ENCODE results near the gene TENM3.

Gene TENM3

DNA sequence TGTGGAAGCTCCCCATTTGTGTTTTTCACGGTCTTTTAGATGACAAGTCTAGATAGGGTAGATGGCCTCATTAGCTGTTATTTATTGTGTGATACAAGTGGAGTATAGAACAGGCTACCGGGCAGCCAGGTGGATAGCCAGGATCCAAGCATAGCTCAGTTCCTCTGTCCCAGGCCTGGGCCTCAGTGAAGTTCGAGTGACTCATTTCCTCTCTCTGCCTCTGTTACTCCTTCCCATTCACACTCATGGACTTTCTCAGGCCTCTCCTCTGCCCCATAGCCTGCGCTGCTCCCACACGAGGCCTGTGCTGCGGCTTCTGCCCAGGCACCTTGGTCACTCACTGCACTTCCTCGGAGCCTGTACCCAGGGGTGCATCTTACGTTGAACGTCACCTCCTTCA is 54.5 kb downstream of the TENM3 start:
- Histone ChIP-seq H3K36me3 (ENCODE audit: control insufficient read depth, insufficient read depth, low read length) (no peaks in the 10 kb centered on the region), H3K4me3 (ENCODE audit: insufficient read depth, low read depth, low read length, poor library complexity, severe bottlenecking) (no peak overlapping the region), H3K4me1 (ENCODE audit: control insufficient read depth, insufficient read depth, low read length, poor library complexity, severe bottlenecking) (no peaks in the 10 kb centered on the region), H3K27me3 (replicated peaks; ENCODE audit: control insufficient read depth, insufficient read depth, low read length, poor library complexity, severe bottlenecking) (no peaks in the 10 kb centered on the region), H3K9me3 (ENCODE audit: control insufficient read depth, low read length) (no peaks in the 10 kb centered on the region), H3K27ac (ENCODE audit: insufficient read depth, low read length, poor library complexity, severe bottlenecking) (no peak overlapping the region)
- no peak for DNase-seq

DNA sequence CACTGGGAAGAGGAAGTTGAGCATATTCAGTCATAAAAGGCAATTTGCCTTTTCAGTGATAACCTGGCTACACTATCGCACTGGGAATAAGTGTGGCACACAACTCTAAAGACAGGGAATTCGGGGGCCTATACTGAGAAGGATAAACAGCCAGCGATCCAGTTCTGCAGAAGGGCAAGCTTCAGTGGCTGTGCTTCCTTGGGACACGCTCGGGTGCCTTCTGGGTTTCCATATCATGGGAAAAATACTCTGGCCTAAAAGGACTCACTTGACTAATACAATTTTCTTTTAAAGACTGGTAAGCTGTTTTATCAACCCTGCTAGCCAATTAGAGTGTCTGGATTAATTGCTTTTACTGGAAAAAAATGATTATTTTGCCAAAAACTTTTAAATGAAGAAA is 58.5 kb downstream of the TENM3 start:
- Histone ChIP-seq H3K36me3 (ENCODE audit: control insufficient read depth, insufficient read depth, low read length) (no peaks in the 10 kb centered on the region), H3K9me3 (ENCODE audit: control insufficient read depth, low read length) (no peaks in the 10 kb centered on the region), H3K27ac (ENCODE audit: insufficient read depth, low read length, poor library complexity, severe bottlenecking) (no peak overlapping the region), H3K4me1 (ENCODE audit: control insufficient read depth, insufficient read depth, low read length, poor library complexity, severe bottlenecking) (no peaks in the 10 kb centered on the region), H3K4me3 (ENCODE audit: insufficient read depth, low read depth, low read length, poor library complexity, severe bottlenecking) (no peak overlapping the region), H3K27me3 (replicated peaks; ENCODE audit: control insufficient read depth, insufficient read depth, low read length, poor library complexity, severe bottlenecking) (no peaks in the 10 kb centered on the region)
- no peak for DNase-seq

DNA sequence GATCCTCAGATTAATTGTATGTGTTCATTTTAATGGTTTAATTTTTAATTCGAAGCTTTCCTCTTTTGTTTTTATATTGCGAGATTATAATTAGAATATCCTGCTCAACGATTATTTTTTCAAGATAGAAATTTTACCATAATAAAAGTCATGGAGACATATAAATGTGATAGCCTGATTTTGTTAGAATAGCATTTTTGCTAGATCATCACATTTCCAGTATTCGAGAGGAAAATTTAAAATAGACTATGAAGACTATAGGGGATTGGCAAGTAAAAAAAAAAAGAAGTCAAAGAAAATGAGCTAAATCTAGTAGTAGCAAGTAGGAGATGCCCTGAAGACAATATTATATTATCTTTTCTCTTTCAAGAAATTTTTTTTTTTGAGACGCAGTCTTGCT is 60.6 kb downstream of the TENM3 start:
- Histone ChIP-seq H3K27me3 (replicated peaks; ENCODE audit: control insufficient read depth, insufficient read depth, low read length, poor library complexity, severe bottlenecking) (no peaks in the 10 kb centered on the region), H3K4me1 (ENCODE audit: control insufficient read depth, insufficient read depth, low read length, poor library complexity, severe bottlenecking) (no peaks in the 10 kb centered on the region), H3K36me3 (ENCODE audit: control insufficient read depth, insufficient read depth, low read length) (no peaks in the 10 kb centered on the region), H3K9me3 (ENCODE audit: control insufficient read depth, low read length) (no peaks in the 10 kb centered on the region), H3K4me3 (ENCODE audit: insufficient read depth, low read depth, low read length, poor library complexity, severe bottlenecking) (no peak overlapping the region), H3K27ac (ENCODE audit: insufficient read depth, low read length, poor library complexity, severe bottlenecking) (no peak overlapping the region)
- no peak for DNase-seq

DNA sequence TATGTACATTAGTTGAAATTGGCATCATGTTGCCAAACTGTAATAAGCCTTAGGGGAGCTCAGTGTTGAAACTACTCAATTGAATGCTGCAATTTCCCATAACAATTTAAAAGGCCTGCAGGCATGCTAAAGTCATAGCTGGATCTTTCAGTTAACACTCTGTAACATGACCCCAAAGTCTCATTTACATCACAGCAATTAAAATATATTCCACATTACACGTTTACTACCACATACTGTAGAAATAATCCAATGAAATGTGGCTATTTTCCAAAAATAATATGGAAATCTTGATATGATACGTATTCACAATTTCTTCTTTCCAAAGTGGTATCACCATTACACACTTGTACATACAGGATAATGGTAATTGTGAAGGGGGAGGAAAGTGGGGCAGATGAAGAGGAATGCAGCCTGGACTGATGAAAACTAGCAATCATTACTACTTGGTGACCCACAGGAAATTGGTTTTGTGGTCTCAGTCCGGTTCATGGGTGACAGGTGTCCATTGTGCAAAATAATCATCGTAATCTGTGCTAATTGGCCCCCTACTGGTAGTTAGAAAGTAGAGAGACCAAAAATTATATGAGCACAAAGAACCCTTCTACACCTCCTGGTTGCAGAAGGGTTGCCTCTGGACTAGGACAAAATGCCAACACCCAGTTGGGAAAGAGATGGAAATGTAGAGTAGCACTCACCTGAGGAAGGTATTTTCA is 63.7 kb downstream of the TENM3 start:
- Histone ChIP-seq H3K4me1 (ENCODE audit: control insufficient read depth, insufficient read depth, low read length, poor library complexity, severe bottlenecking) (no peaks in the 10 kb centered on the region), H3K27ac (ENCODE audit: insufficient read depth, low read length, poor library complexity, severe bottlenecking) (no peak overlapping the region)

DNA sequence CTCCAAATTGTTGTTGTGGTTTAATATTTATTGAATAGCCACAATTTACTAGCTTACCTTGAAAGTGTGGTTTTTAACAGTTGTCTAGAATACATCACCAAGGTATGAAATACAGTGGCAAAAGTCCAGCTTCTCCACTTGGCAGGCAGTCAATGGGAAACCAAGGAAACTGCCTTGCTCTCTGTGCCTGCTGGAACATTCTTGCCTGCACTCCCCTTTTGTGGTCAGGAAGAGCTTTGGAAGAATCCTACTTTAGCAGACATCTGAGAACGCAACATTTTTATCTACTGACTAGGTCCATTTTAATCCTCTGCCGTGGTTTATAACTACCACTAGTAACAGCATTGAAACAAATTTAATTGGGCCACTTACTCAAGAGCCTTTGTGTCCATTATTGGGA is 64.5 kb downstream of the TENM3 start:
- no peak overlapping the region for H3K27ac ChIP-seq (ENCODE audit: insufficient read depth, low read length, poor library complexity, severe bottlenecking)
- H3K36me3 ChIP-seq (ENCODE audit: control insufficient read depth, insufficient read depth, low read length), result no peaks in the 10 kb centered on the region
- DNase-seq, result no peak
- H3K27me3 ChIP-seq (replicated peaks; ENCODE audit: control insufficient read depth, insufficient read depth, low read length, poor library complexity, severe bottlenecking), result no peaks in the 10 kb centered on the region
- no peaks in the 10 kb centered on the region for H3K9me3 ChIP-seq (ENCODE audit: control insufficient read depth, low read length)
- no peaks in the 10 kb centered on the region for H3K4me1 ChIP-seq (ENCODE audit: control insufficient read depth, insufficient read depth, low read length, poor library complexity, severe bottlenecking)
- H3K4me3 ChIP-seq (ENCODE audit: insufficient read depth, low read depth, low read length, poor library complexity, severe bottlenecking), result no peak overlapping the region

More for the DNA sequence above, 63.7 kb downstream of the TENM3 start:
- Histone ChIP-seq H3K36me3 (ENCODE audit: control insufficient read depth, insufficient read depth, low read length) (no peaks in the 10 kb centered on the region), H3K9me3 (ENCODE audit: control insufficient read depth, low read length) (no peaks in the 10 kb centered on the region), H3K27me3 (replicated peaks; ENCODE audit: control insufficient read depth, insufficient read depth, low read length, poor library complexity, severe bottlenecking) (no peaks in the 10 kb centered on the region), H3K4me3 (ENCODE audit: insufficient read depth, low read depth, low read length, poor library complexity, severe bottlenecking) (no peak overlapping the region)
- DNase-seq, result no peak

- Histone ChIP-seq H3K4me1 (ENCODE audit: control insufficient read depth, insufficient read depth, low read length, poor library complexity, severe bottlenecking) (no peaks in the 10 kb centered on the region), H3K27ac (ENCODE audit: insufficient read depth, low read length, poor library complexity, severe bottlenecking) (no peak overlapping the region), H3K27me3 (replicated peaks; ENCODE audit: control insufficient read depth, insufficient read depth, low read length, poor library complexity, severe bottlenecking) (no peaks in the 10 kb centered on the region), H3K4me3 (ENCODE audit: insufficient read depth, low read depth, low read length, poor library complexity, severe bottlenecking) (no peak overlapping the region), H3K9me3 (ENCODE audit: control insufficient read depth, low read length) (no peaks in the 10 kb centered on the region), H3K36me3 (ENCODE audit: control insufficient read depth, insufficient read depth, low read length) (no peaks in the 10 kb centered on the region)
- no peak for DNase-seq
Measured at GRCh38 chr4:182309877-182310276, 66.7 kb downstream of the TENM3 start.

- H3K27me3 ChIP-seq (replicated peaks; ENCODE audit: control insufficient read depth, insufficient read depth, low read length, poor library complexity, severe bottlenecking), result no peaks in the 10 kb centered on the region
- no peak overlapping the region for H3K27ac ChIP-seq (ENCODE audit: insufficient read depth, low read length, poor library complexity, severe bottlenecking)
- no peak for DNase-seq
- no peaks in the 10 kb centered on the region for H3K9me3 ChIP-seq (ENCODE audit: control insufficient read depth, low read length)
- no peak overlapping the region for H3K4me3 ChIP-seq (ENCODE audit: insufficient read depth, low read depth, low read length, poor library complexity, severe bottlenecking)
- no peaks in the 10 kb centered on the region for H3K4me1 ChIP-seq (ENCODE audit: control insufficient read depth, insufficient read depth, low read length, poor library complexity, severe bottlenecking)
- H3K36me3 ChIP-seq (ENCODE audit: control insufficient read depth, insufficient read depth, low read length), result no peaks in the 10 kb centered on the region
Measured at GRCh38 chr4:182310316-182310715, 67.1 kb downstream of the TENM3 start.

DNA sequence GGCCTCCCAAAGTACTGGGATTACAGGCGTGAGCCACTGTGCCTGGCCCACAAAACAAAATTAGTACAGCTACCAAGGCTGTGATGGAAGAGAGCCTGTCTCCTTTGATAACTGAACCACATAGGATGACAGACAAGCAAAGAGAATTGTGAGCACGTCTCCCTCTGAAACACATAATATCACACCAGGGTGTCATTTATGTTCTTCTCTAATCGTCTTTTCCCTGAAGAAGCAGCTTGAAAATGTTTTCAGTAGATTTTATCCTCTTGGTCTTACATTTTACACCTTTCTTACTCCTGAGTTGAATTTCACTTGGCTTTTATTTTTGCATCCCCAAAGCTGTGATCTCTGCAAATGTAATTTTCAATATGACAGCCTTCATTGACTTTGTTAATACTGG is 67.8 kb downstream of the TENM3 start:
- Histone ChIP-seq H3K9me3 (ENCODE audit: control insufficient read depth, low read length) (no peaks in the 10 kb centered on the region), H3K27ac (ENCODE audit: insufficient read depth, low read length, poor library complexity, severe bottlenecking) (no peak overlapping the region), H3K27me3 (replicated peaks; ENCODE audit: control insufficient read depth, insufficient read depth, low read length, poor library complexity, severe bottlenecking) (no peaks in the 10 kb centered on the region), H3K4me1 (ENCODE audit: control insufficient read depth, insufficient read depth, low read length, poor library complexity, severe bottlenecking) (no peaks in the 10 kb centered on the region), H3K36me3 (ENCODE audit: control insufficient read depth, insufficient read depth, low read length) (no peaks in the 10 kb centered on the region), H3K4me3 (ENCODE audit: insufficient read depth, low read depth, low read length, poor library complexity, severe bottlenecking) (no peak overlapping the region)
- DNase-seq, result no peak

GRCh38 chr4:182314537-182314936 is 71.3 kb downstream of the TENM3 start:
- H3K36me3 ChIP-seq (ENCODE audit: control insufficient read depth, insufficient read depth, low read length), result no peaks in the 10 kb centered on the region
- H3K4me3 ChIP-seq (ENCODE audit: insufficient read depth, low read depth, low read length, poor library complexity, severe bottlenecking), result no peak overlapping the region
- H3K4me1 ChIP-seq (ENCODE audit: control insufficient read depth, insufficient read depth, low read length, poor library complexity, severe bottlenecking), result no peaks in the 10 kb centered on the region
- no peaks in the 10 kb centered on the region for H3K27me3 ChIP-seq (replicated peaks; ENCODE audit: control insufficient read depth, insufficient read depth, low read length, poor library complexity, severe bottlenecking)
- H3K27ac ChIP-seq (ENCODE audit: insufficient read depth, low read length, poor library complexity, severe bottlenecking), result no peak overlapping the region
- no peak for DNase-seq
- H3K9me3 ChIP-seq (ENCODE audit: control insufficient read depth, low read length), result no peaks in the 10 kb centered on the region

- Histone ChIP-seq H3K27me3 (replicated peaks; ENCODE audit: control insufficient read depth, insufficient read depth, low read length, poor library complexity, severe bottlenecking) (no peaks in the 10 kb centered on the region), H3K4me3 (ENCODE audit: insufficient read depth, low read depth, low read length, poor library complexity, severe bottlenecking) (no peak overlapping the region), H3K4me1 (ENCODE audit: control insufficient read depth, insufficient read depth, low read length, poor library complexity, severe bottlenecking) (no peaks in the 10 kb centered on the region), H3K27ac (ENCODE audit: insufficient read depth, low read length, poor library complexity, severe bottlenecking) (no peak overlapping the region), H3K9me3 (ENCODE audit: control insufficient read depth, low read length) (no peaks in the 10 kb centered on the region), H3K36me3 (ENCODE audit: control insufficient read depth, insufficient read depth, low read length) (no peaks in the 10 kb centered on the region)
- no peak for DNase-seq
Measured at GRCh38 chr4:182318256-182318655, 75.1 kb downstream of the TENM3 start.

Data from effector memory CD4-positive, alpha-beta T cell (primary cell).